NT2/D1 (cell line): Measurements from ENCODE around the gene ARAP2.

Source experiments
- YY1 ChIP-seq: IDR thresholded peaks from 2 replicates; pipeline ENCODE4 v1.6.1; 2011; ENCODE audit not compliant: insufficient read length, insufficient read depth
- ZNF274 ChIP-seq: IDR thresholded peaks from 2 replicates; pipeline ENCODE4 v1.6.1; 2011; ENCODE audit warnings: mild to moderate bottlenecking, low read depth, low read length

- TF ChIP-seq ZNF274 (no peak), YY1 (no peak)
These were observed 164.6 kb downstream of the ARAP2 start for GRCh38 chr4:36079666-36080065.
